RPMI7951 (cell line): ENCODE measurements around the gene TCF25. TPM values are rescaled to one million over a fixed set of nuclear protein-coding genes. Genes with fewer than 3 reads are reported as not detected.
A peak's percentile ranks its signal among the peaks of the same experiment; 100 is the strongest.
"Not testable (repeated sequence)": the region's sequence is repeated elsewhere in the genome, so short reads cannot be mapped to it uniquely, and the experiment has no call there.

Source experiments
- DNase-seq: peaks from one replicate; pipeline ENCODE4 v3.0.0-alpha.2; 2012; ENCODE audit warnings: low read depth
- total RNA-seq: library from RNA; depleted of rRNA; stranded (reverse); fragments of >200 nt; shearing (Covaris generic); gene quantifications from 2 replicates; pipeline ENCODE4 v1.2.3, GENCODE V29; 2014; rRNA removed

Gene TCF25
- 72.9 and 93.7 TPM in 2 replicates for total RNA-seq

GRCh38 chr16:89873109-89873971 lies at the start of gene TCF25:
Gene TCF25 (plus strand): TSS chr16:89873592. CDS start chr16:89873668, 76 bp downstream.
- DNase-seq = peak; percentile 80

GRCh38 chr16:89823824-89824148 lies 49.6 kb upstream of the TCF25 start:
- DNase-seq = not testable (repeated sequence)

GRCh38 chr16:89826531-89827382 lies 46.6 kb upstream of the TCF25 start:
- DNase-seq = no peak

DNA sequence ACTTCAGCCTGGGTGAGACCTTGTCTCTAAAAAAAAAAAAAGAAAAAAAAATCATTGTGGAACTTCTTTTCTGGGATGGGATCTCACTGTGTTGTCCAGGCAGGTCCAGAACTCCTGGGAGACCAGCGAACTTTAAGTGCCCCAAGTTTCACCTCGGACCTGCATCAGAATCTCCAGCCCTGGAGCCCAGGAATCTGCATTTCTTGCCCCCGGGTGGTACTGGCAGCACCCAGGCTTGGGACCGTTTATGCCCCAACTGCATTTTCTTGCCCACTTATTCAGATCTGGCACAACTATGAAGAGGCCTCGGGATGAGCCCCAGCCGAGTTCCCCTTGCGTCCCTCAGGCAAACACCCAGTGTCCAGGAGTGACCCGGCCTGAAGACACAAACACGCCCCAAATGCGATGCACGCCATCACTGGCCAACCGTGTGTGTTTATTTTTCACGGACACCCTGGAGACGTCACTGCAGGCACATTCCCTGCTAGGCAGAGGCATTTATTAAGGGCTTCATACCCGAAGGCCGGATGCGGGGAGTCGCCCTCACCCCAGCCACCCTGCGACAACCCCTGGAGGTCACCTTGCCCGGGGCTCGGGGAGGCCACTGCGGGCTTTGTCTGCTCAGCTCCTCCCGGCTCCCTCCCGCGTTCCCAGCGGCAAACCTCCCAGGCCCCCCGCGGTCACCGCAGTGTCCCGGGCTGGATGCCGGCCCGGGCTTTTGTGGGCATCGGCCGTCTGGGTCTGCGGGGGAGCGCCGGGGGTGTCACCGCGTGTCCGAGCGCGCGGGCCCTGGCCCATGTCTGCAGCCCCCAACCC lies 45.8 kb upstream of the TCF25 start:
- peak; percentile 84 for DNase-seq

DNA sequence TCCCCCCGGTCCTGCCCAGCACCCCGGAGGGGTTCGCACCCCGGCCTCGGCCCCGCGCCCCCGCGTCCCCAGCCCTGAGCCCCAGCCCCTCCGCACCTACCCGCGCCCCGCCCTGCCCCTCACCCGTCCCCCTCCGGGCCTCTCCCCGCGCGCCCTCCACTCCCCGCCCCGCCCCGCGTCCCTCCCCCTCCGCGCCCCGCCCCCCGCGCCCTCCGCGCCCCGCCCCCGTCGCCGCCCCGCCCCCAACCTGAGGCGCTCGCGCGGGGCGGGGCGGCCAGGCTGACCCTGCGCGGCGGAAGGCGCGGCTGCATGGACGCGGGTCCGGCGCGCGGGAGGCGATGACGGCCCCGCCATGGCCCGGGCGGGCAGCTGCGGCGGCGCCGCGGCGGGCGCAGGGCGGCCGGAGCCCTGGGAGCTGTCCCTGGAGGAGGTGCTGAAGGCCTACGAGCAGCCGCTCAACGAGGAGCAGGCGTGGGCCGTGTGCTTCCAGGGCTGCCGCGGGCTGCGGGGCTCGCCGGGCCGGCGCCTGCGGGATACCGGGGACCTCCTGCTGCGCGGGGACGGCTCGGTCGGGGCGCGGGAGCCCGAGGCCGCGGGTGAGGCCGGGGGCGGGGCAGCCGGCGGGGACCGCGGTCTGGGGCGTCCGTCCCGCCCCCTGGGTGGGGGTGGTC lies 45.1 kb upstream of the TCF25 start, which contains the start of gene SPIRE2:
TSS of gene SPIRE2 (plus strand) at position 277 of the 671 bp plus-strand sequence. CDS start at position 353, 76 bp downstream.
- DNase-seq = peak; percentile 72

DNA sequence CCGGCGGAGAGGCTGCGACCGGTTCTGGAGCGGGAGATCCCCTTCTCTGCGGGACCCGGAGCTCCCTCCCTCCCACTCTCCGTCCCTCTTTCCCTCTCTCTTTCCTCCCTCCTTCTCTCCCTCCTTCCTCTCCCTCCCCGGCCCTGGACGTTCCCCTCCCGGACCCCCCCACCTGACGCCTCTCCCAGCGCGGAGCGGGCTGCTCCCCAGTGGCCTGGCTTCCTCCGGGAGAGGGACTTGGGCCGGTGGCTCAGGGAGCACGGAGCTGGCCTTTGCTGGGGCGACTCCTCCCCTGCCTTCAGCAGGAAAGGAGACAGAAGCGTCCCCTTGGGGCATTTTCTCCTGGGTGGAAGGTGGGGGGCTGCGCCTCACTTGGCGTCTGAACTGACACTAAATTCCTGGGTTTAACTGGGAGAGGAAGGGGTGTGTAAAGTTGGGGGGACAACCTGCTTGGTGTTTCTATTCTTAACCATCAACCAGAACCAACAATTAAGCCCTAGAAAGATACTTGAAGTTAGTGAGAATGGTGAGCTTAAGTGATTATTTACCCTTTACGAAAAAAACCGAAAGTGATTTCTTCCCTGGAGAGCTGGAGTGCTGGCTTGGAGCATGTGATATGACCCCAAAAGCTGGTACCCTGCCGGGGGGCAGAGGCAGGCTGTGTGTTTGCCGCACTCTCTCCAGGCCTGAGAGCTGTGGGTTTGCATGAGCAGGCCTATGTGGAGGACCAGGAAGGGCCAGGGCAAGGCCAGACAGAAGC lies 44.3 kb upstream of the TCF25 start:
- no peak for DNase-seq

DNA sequence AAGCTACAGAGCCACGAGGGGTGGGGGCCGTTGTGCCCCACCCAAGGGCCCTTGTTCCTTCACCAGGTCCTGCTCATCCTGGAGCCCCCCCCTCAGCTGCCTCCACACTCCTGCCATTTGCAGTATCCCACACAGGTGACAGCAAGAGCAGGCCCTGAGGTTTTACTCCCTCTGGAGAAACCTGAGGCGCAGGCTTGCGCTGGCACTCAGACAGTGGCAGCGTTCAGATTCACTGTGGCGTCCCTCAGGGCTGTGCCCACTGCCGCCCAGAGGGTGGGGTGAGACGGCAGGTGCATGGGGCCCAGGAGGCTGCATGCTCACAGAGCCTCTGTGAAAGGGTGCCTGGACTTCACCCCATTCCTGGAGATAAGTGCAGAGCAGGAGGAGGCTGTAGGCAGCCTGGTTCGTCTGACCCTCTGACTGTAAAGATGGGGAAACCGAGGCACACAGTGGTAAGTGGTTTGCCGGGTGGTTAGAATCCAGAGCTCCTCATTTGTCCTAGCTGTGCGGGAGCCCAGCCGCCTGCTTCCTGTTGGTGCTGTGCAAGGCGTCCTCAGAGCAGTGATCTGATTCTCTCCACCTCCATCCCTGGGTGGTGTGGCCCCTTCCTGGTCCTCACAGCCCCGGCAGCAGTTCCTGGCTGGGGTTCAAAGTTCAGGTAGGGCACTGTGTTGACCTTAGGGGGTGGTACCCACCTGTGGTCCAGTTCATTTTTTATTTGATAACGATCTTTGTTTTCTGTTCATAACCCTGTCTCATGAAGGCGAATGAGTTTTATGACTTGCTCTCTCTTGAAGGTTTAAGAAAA lies 43.6 kb upstream of the TCF25 start:
- no peak for DNase-seq

- no peak for DNase-seq
Measured at GRCh38 chr16:89831810-89832328, 41.5 kb upstream of the TCF25 start.

DNA sequence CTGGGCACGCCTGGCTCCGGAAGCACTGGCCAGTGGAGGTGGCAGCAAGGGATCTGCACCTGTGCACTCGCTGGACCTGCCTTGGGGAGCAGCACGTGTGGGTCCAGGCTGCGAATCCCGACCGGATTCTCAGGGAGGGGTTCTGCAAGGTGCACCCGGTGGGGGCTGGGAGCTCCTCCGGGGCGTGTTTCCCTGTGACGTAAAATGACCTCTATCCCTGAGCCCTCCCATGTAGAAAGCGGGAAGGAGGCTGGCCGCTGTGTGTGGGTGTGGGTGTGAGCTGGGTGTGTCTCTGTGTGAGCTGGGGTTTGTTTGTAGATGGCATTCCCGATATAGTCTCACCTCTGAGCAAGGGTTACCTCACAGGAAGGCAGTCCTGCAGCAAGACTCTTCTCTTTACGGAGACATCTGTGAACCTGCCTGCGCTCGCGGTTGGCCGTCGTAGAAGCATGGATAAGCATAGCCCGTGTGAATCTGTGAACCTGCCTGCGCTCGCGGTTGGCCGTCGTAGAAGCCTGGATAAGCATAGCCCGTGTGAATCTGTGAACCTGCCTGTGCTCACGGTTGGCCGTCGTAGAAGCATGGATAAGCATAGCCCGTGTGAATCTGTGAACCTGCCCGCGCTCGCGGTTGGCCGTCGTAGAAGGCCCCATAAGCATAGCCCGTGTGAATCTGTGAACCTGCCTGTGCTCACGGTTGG lies 39.6 kb upstream of the TCF25 start:
- DNase-seq = not testable (repeated sequence)

GRCh38 chr16:89834813-89835363 lies 38.5 kb upstream of the TCF25 start:
- not testable (repeated sequence) for DNase-seq

- not testable (repeated sequence) for DNase-seq
Measured at GRCh38 chr16:89836484-89836883, 36.9 kb upstream of the TCF25 start.

DNA sequence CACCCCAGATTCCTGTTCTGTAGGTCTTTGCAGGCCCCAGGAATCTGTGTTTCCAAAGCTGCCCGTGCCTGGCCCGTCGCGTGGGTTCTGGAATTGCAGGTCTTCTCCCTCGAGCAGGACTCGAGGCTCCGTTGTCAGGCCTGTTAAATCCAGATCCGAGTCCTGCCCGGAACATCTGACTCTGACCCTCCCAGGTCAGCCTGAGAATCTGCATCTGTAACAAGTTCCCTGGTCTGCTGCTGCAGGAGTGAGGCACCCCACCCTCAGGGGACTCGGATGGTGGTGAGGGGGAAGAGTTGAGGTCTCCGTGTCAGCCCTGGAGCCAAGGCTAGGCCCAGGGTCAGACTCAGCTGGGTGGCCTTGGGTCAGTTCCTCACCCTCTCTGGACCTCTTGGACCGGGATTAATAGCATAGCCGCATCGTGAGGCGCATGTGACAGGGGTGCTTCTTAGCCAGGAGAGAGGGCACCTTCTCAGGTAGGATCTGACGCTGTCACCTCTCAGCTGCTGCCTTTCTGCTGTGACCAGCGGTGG lies 36.3 kb upstream of the TCF25 start:
- DNase-seq = no peak

DNA sequence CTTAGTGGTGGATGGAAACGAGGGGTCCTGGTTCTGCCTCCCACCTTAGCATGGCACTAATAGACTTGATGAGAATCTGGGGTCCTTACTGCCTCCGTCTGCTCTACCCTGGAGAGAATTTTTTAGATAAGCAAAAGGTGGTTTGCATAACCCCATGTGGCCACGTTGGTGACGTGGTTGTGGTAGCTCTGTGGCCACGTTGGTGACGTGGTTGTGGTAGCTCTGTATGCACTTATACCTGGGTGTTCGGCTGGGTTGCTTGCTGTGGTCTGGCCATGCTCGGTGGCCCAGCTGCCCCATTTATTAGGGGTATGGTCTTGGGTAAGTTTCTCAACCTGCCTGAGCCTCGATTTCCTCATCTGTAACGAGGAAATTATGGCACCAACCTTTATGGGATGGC lies 32.1 kb upstream of the TCF25 start:
- no peak for DNase-seq

- peak; percentile 42 for DNase-seq
Measured at GRCh38 chr16:89842471-89843408, 30.7 kb upstream of the TCF25 start.

DNA sequence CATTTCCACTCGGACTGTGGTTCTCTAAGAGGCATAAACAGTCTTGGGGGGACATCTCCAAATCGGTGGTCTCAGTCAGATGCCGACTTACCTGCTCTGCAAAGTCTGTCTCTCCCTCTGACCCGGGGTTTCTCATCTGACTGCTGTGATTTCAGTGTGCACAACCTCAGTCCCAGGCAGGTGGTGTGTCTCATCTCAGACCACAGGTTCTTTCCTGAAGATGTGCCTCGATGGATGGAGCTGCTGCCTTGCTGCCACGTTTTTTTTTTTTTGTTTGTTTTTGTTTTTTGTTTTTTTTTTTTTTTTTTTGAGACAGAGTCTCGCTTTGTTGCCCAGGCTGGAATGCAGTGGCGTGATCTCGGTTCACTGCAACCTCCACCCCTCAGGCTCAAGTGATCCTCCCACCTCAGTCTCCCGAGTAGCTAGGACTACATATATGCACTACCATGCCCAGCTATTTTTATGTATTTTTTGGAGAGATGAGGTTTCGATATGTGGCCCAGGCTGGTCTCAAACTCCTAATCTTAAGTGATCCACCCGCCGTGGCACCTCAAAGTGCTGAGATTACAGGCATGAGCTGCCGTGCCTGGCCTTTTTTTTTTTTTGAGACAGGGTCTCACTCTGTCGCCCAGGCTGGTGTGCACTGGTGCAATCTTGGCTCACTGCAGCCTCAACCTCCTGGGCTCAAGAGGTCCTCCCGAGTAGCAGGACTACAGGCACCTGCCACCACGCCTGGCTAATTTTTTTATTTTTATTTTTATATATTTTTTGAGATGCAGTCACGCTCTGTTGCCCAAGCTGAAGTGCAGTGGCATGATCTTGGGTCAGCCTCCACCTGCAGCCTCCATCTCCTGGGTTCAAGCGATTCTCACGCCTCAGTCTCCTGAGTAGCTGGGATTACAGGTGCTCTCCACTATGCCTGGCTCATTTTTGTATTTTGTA lies 29.7 kb upstream of the TCF25 start:
- DNase-seq = no peak
